CD4-positive, alpha-beta T cell treated with Interleukin-4 for 4 hours (primary cell): ENCODE data around the gene LETM1.

Experiments used
- DNase-seq: peaks from one replicate; pipeline ENCODE4 v3.0.0-alpha.2; 2020

LETM1 gene

GRCh38 chr4:1792832-1793495 lies 63.0 kb downstream of the LETM1 start, which contains the start of gene FGFR3:
FGFR3 (plus strand) TSS chr4:1793293; CDS start chr4:1793935, 642 bp downstream.
- DNase-seq: no peak

- no peak for DNase-seq
These were observed 63.7 kb downstream of the LETM1 start for GRCh38 chr4:1792158-1792831.

- DNase-seq: no peak
These were observed 66.0 kb downstream of the LETM1 start for GRCh38 chr4:1790005-1790404.

GRCh38 chr4:1789552-1789951 lies 66.4 kb downstream of the LETM1 start:
- DNase-seq: no peak

- no peak for DNase-seq
These were observed 67.5 kb downstream of the LETM1 start for GRCh38 chr4:1788254-1788973.

GRCh38 chr4:1787411-1788077 lies 68.4 kb downstream of the LETM1 start:
- DNase-seq: no peak

GRCh38 chr4:1786544-1787362 lies 69.2 kb downstream of the LETM1 start:
- DNase-seq: no peak

GRCh38 chr4:1785592-1785991 lies 70.4 kb downstream of the LETM1 start:
- no peak for DNase-seq

- DNase-seq: no peak
These were observed 71.0 kb downstream of the LETM1 start for GRCh38 chr4:1784789-1785591.

- no peak for DNase-seq
These were observed 71.6 kb downstream of the LETM1 start for GRCh38 chr4:1784395-1784788.

GRCh38 chr4:1783970-1784369 lies 72.0 kb downstream of the LETM1 start:
- DNase-seq: no peak

GRCh38 chr4:1783015-1783414 lies 72.9 kb downstream of the LETM1 start:
- no peak for DNase-seq

GRCh38 chr4:1780435-1780834 lies 75.5 kb downstream of the LETM1 start:
- DNase-seq: no peak

GRCh38 chr4:1779588-1780382 lies 76.2 kb downstream of the LETM1 start:
- no peak for DNase-seq

GRCh38 chr4:1778642-1779392 lies 77.1 kb downstream of the LETM1 start:
- no peak for DNase-seq

GRCh38 chr4:1777822-1778641 lies 77.9 kb downstream of the LETM1 start:
- DNase-seq: no peak

GRCh38 chr4:1776521-1777161 lies 79.3 kb downstream of the LETM1 start:
- DNase-seq: no peak

GRCh38 chr4:1775731-1776500 lies 80.0 kb downstream of the LETM1 start:
- DNase-seq: no peak
